CD4-positive, alpha-beta T cell (primary cell): ENCODE results near the gene MIPOL1. TPM values are rescaled to one million over a fixed set of nuclear protein-coding genes. Genes with fewer than 3 reads are reported as not detected.

Experiments used
- ATAC-seq: fragments of 200-7000 bp; cut with Tn5 transposase; one replicate; pipeline ENCODE4 v1.10.0; 2022; ENCODE audit warnings: mild to moderate bottlenecking; ENCODE audit not compliant: poor library complexity
- CTCF ChIA-PET: fragments of 350-600 bp; sonication (Branson Sonifier 250); formaldehyde crosslinking; loops from one replicate; lab custom pipeline; 2021; ENCODE audit warnings: antibody characterized with exemption, inconsistent platforms; lab: Charles Lee
- POLR2A ChIA-PET: fragments of 350-600 bp; sonication (Branson Sonifier 250); formaldehyde crosslinking; loops from one replicate; lab custom pipeline; 2021; ENCODE audit warnings: antibody characterized with exemption, inconsistent platforms; lab: Charles Lee
- DNase-seq, 14 experiments: peaks; one replicate each; pipeline ENCODE4 v3.0.0-alpha.2; 2013 to 2020; ENCODE audit warnings: mixed read lengths in 2 of 14
- H3K27ac ChIP-seq, 2 donors: one replicate each; pipeline versions ENCODE4 v1.5.1 to v1.7.0; 2013; ENCODE audit warnings: low read length in 2 of 2, low read depth in 1 of 2, mild to moderate bottlenecking in 1 of 2
- H3K27me3 ChIP-seq, 2 experiments: 1 replicate in 1 of 2; 2 replicates in 1 of 2; pipeline versions ENCODE4 v1.6.1 to v1.7.0; 2013; ENCODE audit warnings: low read length in 2 of 2, control low read depth in 1 of 2, mild to moderate bottlenecking in 1 of 2, moderate library complexity in 1 of 2; ENCODE audit not compliant: insufficient read depth in 2 of 2, control insufficient read depth in 1 of 2
- H3K36me3 ChIP-seq: one replicate; pipeline ENCODE4 v1.6.1; 2013; ENCODE audit warnings: low read length, control low read depth; ENCODE audit not compliant: insufficient read depth
- H3K4me1 ChIP-seq: one replicate; pipeline ENCODE4 v1.6.1; 2013; ENCODE audit warnings: low read length, control low read depth; ENCODE audit not compliant: insufficient read depth
- H3K4me3 ChIP-seq: one replicate; pipeline ENCODE4 v1.5.1; 2013; ENCODE audit warnings: mild to moderate bottlenecking, low read length, moderate library complexity
- H3K9me3 ChIP-seq, 2 experiments: 1 replicate in 1 of 2; 2 replicates in 1 of 2; pipeline versions ENCODE4 v1.6.1 to v1.7.0; 2013; ENCODE audit warnings: low read length in 2 of 2, mild to moderate bottlenecking in 2 of 2, control low read depth in 1 of 2, moderate library complexity in 1 of 2; ENCODE audit not compliant: control insufficient read depth in 1 of 2, insufficient read depth in 1 of 2
- H3K27ac Mint-ChIP-seq: one replicate; pipeline ENCODE4 v1.8.0; 2020; ENCODE audit warnings: mixed read lengths
- H3K27me3 Mint-ChIP-seq: one replicate; pipeline ENCODE4 v1.8.0; 2021; ENCODE audit warnings: mixed read lengths
- H3K36me3 Mint-ChIP-seq: one replicate; pipeline ENCODE4 v1.8.0; 2021; ENCODE audit warnings: low read depth, mixed read lengths
- H3K4me1 Mint-ChIP-seq: one replicate; pipeline ENCODE4 v1.8.0; 2021; ENCODE audit warnings: low read depth, mixed read lengths
- H3K4me3 Mint-ChIP-seq: one replicate; pipeline ENCODE4 v1.8.0; 2020; ENCODE audit warnings: mild to moderate bottlenecking, mixed read lengths
- H3K9me3 Mint-ChIP-seq: one replicate; pipeline ENCODE4 v1.8.0; 2020; ENCODE audit warnings: mixed read lengths
- intact Hi-C, 2 experiments: fragments of 100-400 bp; cut with DNase I in 1 of 2; cut with micrococcal nuclease in 1 of 2; formaldehyde crosslinking; loops; one replicate each; pipeline versions ENCODE4 v1.15.1 to v1.9.0; 2023 to 2025; cut with DNase I, micrococcal nuclease
- total RNA-seq, 174 experiments: library from RNA in 2 of 174; stranded (reverse) in 2 of 174; gene quantifications; one replicate each; pipeline ENCODE4 v1.2.3 and lab custom pipeline; 2021 to 2026
- TF ChIP-seq, protein P1 (sequence below): fragments of 200-600 bp; IDR thresholded peaks from one replicate; pipeline ENCODE4 v1.8.0; 2022; ENCODE audit warnings: antibody characterized with exemption, mild to moderate bottlenecking

The MIPOL1 gene
- total RNA-seq, 2 experiments from 2014 or later, result 0.30 TPM; not detected in 1

- Mint-ChIP-seq H3K27ac (no peak overlapping the region), H3K27me3 (no peaks in the 10 kb centered on the region), H3K4me3 (no peak overlapping the region), H3K36me3 (no peaks in the 10 kb centered on the region), H3K4me1 (no peaks in the 10 kb centered on the region), H3K9me3 (peaks cover 28% of the 10 kb centered on the region)
- no peaks in the 10 kb centered on the region for H3K27me3 ChIP-seq
- H3K4me1 ChIP-seq, result no peaks in the 10 kb centered on the region
- ChIA-PET POLR2A (no interaction called here), CTCF (no interaction called here)
- intact Hi-C loops, result no loop called here
- peaks cover 0 to 10% of the 10 kb centered on the region in 2 experiments for H3K9me3 ChIP-seq
- H3K27ac ChIP-seq, result no peak overlapping the region
- TF ChIP-seq, protein P1, sequence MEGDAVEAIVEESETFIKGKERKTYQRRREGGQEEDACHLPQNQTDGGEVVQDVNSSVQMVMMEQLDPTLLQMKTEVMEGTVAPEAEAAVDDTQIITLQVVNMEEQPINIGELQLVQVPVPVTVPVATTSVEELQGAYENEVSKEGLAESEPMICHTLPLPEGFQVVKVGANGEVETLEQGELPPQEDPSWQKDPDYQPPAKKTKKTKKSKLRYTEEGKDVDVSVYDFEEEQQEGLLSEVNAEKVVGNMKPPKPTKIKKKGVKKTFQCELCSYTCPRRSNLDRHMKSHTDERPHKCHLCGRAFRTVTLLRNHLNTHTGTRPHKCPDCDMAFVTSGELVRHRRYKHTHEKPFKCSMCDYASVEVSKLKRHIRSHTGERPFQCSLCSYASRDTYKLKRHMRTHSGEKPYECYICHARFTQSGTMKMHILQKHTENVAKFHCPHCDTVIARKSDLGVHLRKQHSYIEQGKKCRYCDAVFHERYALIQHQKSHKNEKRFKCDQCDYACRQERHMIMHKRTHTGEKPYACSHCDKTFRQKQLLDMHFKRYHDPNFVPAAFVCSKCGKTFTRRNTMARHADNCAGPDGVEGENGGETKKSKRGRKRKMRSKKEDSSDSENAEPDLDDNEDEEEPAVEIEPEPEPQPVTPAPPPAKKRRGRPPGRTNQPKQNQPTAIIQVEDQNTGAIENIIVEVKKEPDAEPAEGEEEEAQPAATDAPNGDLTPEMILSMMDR, result no peak
- no peak for ATAC-seq
- DNase-seq, result no peak
- no peak overlapping the region for H3K4me3 ChIP-seq
- no peaks in the 10 kb centered on the region for H3K36me3 ChIP-seq
These were observed 266.6 kb downstream of the MIPOL1 start for GRCh38 chr14:37464192-37464858.

DNA sequence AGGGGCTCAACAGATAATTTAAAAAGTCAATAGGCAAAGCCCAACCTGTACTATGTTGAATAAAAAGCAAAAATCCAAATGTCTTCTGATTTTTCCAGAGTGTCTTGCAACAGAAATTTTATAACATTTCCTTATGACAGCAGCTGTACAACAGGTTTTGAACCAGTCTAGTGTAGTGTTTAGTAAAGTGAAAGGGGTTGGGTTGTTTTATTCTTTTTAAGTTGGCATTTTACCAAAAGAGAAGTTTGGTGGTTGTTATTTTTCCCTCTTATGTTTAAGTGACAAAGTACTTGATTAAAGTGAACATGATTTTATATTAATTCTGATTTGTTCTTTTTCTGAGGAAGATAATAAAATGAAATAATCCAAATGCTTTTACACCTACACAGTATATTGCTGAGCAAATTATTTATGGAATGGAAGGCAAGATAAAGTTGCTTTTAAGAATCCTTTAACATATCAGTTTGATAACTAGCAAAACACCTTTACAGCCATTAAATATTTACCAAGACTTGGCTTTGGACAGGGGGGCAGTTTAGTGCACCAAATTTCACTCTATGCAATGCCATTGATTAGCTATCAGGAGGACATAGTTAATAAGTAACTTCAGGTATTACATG, 268.4 kb downstream of the MIPOL1 start:
- Mint-ChIP-seq H3K36me3 (no peaks in the 10 kb centered on the region), H3K4me1 (no peaks in the 10 kb centered on the region), H3K27ac (no peak overlapping the region), H3K9me3 (peaks cover 17% of the 10 kb centered on the region), H3K27me3 (no peaks in the 10 kb centered on the region), H3K4me3 (no peak overlapping the region)
- H3K4me3 ChIP-seq, result no peak overlapping the region
- no peaks in the 10 kb centered on the region for H3K36me3 ChIP-seq
- ATAC-seq (no peak), DNase-seq (no peak)
- no peaks in the 10 kb centered on the region for H3K4me1 ChIP-seq
- TF ChIP-seq, protein P1, result no peak
- H3K9me3 ChIP-seq, result peaks cover 0 to 7% of the 10 kb centered on the region in 2 experiments
- CTCF ChIA-PET, result no interaction called here
- POLR2A ChIA-PET, result no interaction called here
- intact Hi-C loops, result no loop called here
- no peaks in the 10 kb centered on the region for H3K27me3 ChIP-seq
- H3K27ac ChIP-seq, result no peak overlapping the region

DNA sequence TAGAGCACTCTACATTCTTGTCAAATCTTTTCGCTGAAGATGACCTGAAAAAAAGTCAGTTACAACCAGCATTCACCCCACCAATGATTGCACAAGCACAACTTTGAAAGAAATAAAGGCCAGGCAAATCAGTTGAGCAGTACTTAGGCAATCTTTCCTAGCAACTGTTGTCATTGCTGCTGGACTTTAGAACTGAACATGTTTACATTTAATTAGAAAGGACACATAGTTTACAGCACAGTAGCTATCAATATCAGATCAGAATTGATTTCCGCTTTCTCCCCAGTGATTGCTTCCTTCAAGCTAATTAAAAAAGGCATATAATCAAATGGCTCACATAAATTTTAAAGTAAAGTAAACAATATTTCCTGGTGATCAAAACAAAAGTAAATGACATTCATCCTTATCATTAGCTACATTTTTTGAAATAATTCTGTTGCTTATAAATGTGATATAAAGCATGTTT, 268.9 kb downstream of the MIPOL1 start:
- Histone ChIP-seq H3K4me3 (no peak overlapping the region), H3K27ac (no peak overlapping the region), H3K9me3 (peaks cover 0 to 7% of the 10 kb centered on the region in 2 experiments), H3K36me3 (no peaks in the 10 kb centered on the region), H3K4me1 (no peaks in the 10 kb centered on the region), H3K27me3 (no peaks in the 10 kb centered on the region)
- ChIA-PET CTCF (no interaction called here), POLR2A (no interaction called here)
- DNase-seq, result no peak
- Mint-ChIP-seq H3K27ac (no peak overlapping the region), H3K4me1 (no peaks in the 10 kb centered on the region), H3K27me3 (no peaks in the 10 kb centered on the region), H3K36me3 (no peaks in the 10 kb centered on the region), H3K9me3 (peaks cover 18% of the 10 kb centered on the region), H3K4me3 (no peak overlapping the region)
- no peak for ATAC-seq
- TF ChIP-seq, protein P1, result no peak
- intact Hi-C loops, result no loop called here
